ENCODE data around the gene ANAPC2.

ANAPC2 gene

GRCh38 chr9:137194388-137194787 is 6.0 kb upstream of the ANAPC2 start:
- H3K4me3 Mint-ChIP-seq = no peak overlapping the region
- H3K9me3 Mint-ChIP-seq = no peaks in the 10 kb centered on the region
- peaks cover 5% of the 10 kb centered on the region for H3K36me3 Mint-ChIP-seq (ENCODE audit: low read depth)
- H3K4me1 Mint-ChIP-seq = peaks cover 14% of the 10 kb centered on the region
- DNase-seq (no peak), ATAC-seq (no peak)
- no peak overlapping the region for H3K27ac Mint-ChIP-seq
- H3K27me3 Mint-ChIP-seq = no peaks in the 10 kb centered on the region

- H3K9me3 Mint-ChIP-seq = no peaks in the 10 kb centered on the region
- peaks cover 19% of the 10 kb centered on the region for H3K4me1 Mint-ChIP-seq
- H3K4me3 Mint-ChIP-seq = no peak overlapping the region
- DNase-seq (no peak), ATAC-seq (no peak)
- no peaks in the 10 kb centered on the region for H3K27me3 Mint-ChIP-seq
- peaks cover 7% of the 10 kb centered on the region for H3K36me3 Mint-ChIP-seq (ENCODE audit: low read depth)
- no peak overlapping the region for H3K27ac Mint-ChIP-seq
Measured at GRCh38 chr9:137193771-137194170, 5.4 kb upstream of the ANAPC2 start.

- Mint-ChIP-seq H3K4me3 (no peak overlapping the region), H3K4me1 (peaks cover 21% of the 10 kb centered on the region), H3K9me3 (no peaks in the 10 kb centered on the region), H3K36me3 (ENCODE audit: low read depth) (peaks cover 7% of the 10 kb centered on the region), H3K27me3 (no peaks in the 10 kb centered on the region), H3K27ac (no peak overlapping the region)
- no peak for ATAC-seq
- no peak for DNase-seq
Measured at GRCh38 chr9:137192859-137193258, 4.5 kb upstream of the ANAPC2 start.

GRCh38 chr9:137192448-137192780 is 4.1 kb upstream of the ANAPC2 start:
- Mint-ChIP-seq H3K4me3 (no peak overlapping the region), H3K36me3 (ENCODE audit: low read depth) (peaks cover 7% of the 10 kb centered on the region)
- no peak for ATAC-seq

GRCh38 chr9:137191691-137192447 is 3.5 kb upstream of the ANAPC2 start:
- ATAC-seq (no peak), DNase-seq (no peak)
- no peak overlapping the region for H3K4me3 Mint-ChIP-seq
- no peaks in the 10 kb centered on the region for H3K9me3 Mint-ChIP-seq
- peaks cover 7% of the 10 kb centered on the region for H3K36me3 Mint-ChIP-seq (ENCODE audit: low read depth)
- peaks cover 30% of the 10 kb centered on the region for H3K4me1 Mint-ChIP-seq
- no peaks in the 10 kb centered on the region for H3K27me3 Mint-ChIP-seq
- no peak overlapping the region for H3K27ac Mint-ChIP-seq

More at GRCh38 chr9:137192448-137192780, 4.1 kb upstream of the ANAPC2 start:
- Mint-ChIP-seq H3K9me3 (no peaks in the 10 kb centered on the region), H3K27ac (no peak overlapping the region), H3K4me1 (peaks cover 25% of the 10 kb centered on the region), H3K27me3 (no peaks in the 10 kb centered on the region)
- no peak for DNase-seq

- Mint-ChIP-seq H3K27ac (no peak overlapping the region), H3K9me3 (no peaks in the 10 kb centered on the region), H3K27me3 (no peaks in the 10 kb centered on the region), H3K4me1 (peaks cover 36% of the 10 kb centered on the region), H3K4me3 (no peak overlapping the region), H3K36me3 (ENCODE audit: low read depth) (peaks cover 7% of the 10 kb centered on the region)
- no peak for DNase-seq
- ATAC-seq = no peak
Measured at GRCh38 chr9:137191245-137191644, 2.9 kb upstream of the ANAPC2 start.

DNA sequence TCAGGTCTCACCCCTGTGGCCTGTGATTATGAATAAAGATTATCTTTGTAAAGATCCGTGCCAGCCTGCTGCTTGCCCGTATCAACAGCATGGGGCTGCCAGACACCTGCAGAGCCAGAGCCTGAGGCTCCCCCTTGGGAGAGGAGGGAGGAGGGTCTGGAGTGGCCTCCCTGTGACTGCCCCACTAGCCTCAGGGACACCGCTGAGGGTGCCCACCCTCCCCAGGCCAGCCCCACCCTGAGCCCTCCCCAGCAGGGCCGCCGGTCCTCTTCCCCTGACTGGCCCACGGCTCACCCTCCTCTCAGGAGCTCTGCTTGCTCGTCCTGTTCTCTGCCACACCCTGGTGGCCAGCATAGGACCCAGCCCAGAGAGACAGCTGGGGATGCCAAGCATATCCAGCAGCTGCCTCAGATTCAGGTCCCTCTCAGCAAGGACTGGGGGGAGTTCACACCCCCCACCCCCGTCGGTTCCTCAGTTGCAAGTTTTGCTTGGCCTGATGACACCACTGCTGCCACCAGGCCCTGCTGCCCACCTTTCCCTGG is 2.0 kb upstream of the ANAPC2 start:
- no peak overlapping the region for H3K27ac Mint-ChIP-seq
- no peak for DNase-seq
- H3K27me3 Mint-ChIP-seq = no peaks in the 10 kb centered on the region
- ATAC-seq = no peak
- H3K4me3 Mint-ChIP-seq = peak overlapping the region; percentile 92
- no peaks in the 10 kb centered on the region for H3K9me3 Mint-ChIP-seq
- peaks cover 7% of the 10 kb centered on the region for H3K36me3 Mint-ChIP-seq (ENCODE audit: low read depth)
- H3K4me1 Mint-ChIP-seq = peaks cover 38% of the 10 kb centered on the region

GRCh38 chr9:137189297-137190295 is 1.2 kb upstream of the ANAPC2 start:
- Mint-ChIP-seq H3K9me3 (no peaks in the 10 kb centered on the region), H3K4me3 (peak overlapping the region; percentile 92), H3K36me3 (ENCODE audit: low read depth) (peaks cover 7% of the 10 kb centered on the region), H3K27me3 (no peaks in the 10 kb centered on the region), H3K4me1 (peaks cover 38% of the 10 kb centered on the region), H3K27ac (peak overlapping the region; percentile 91)
- ATAC-seq = peak; percentile 2
- no peak for DNase-seq

GRCh38 chr9:137188086-137188489 is 272 bp downstream of the ANAPC2 start:
- H3K4me1 Mint-ChIP-seq = peaks cover 38% of the 10 kb centered on the region

GRCh38 chr9:137187386-137187785 is 974 bp downstream of the ANAPC2 start:
- peak overlapping the region; percentile 89 for H3K27ac Mint-ChIP-seq
- peaks cover 11% of the 10 kb centered on the region for H3K36me3 Mint-ChIP-seq (ENCODE audit: low read depth)
- peaks cover 38% of the 10 kb centered on the region for H3K4me1 Mint-ChIP-seq
- DNase-seq = no peak
- no peaks in the 10 kb centered on the region for H3K9me3 Mint-ChIP-seq
- no peaks in the 10 kb centered on the region for H3K27me3 Mint-ChIP-seq
- peak overlapping the region; percentile 92 for H3K4me3 Mint-ChIP-seq
- ATAC-seq = no peak

More at GRCh38 chr9:137188086-137188489, 272 bp downstream of the ANAPC2 start:
- Mint-ChIP-seq H3K27ac (peak overlapping the region; percentile 89), H3K27me3 (no peaks in the 10 kb centered on the region), H3K36me3 (ENCODE audit: low read depth) (peaks cover 11% of the 10 kb centered on the region), H3K9me3 (no peaks in the 10 kb centered on the region), H3K4me3 (peak overlapping the region; percentile 92)
- no peak for ATAC-seq
- no peak for DNase-seq

DNA sequence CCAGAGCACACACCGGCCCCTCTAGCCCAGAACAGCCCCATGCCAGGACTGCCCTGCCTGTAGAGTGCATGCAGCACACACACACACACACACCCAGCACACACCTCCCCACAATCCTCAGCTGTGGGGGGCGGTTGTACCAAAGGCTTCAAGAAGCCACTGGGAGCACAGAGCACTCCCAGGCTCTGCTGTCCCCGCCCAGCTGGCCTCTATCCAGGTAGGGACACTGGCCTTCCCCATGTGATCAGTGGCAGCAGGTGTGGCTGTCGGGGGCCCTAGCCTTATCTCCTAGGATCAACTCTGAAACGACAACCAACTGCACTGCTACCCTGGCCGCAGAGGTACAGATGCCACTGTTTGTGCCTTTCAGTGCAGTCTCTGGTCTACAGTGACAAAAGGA is 2.0 kb downstream of the ANAPC2 start:
- ATAC-seq = no peak
- Mint-ChIP-seq H3K4me3 (peak overlapping the region; percentile 92), H3K27ac (no peak overlapping the region), H3K4me1 (peaks cover 38% of the 10 kb centered on the region), H3K36me3 (ENCODE audit: low read depth) (peaks cover 15% of the 10 kb centered on the region), H3K9me3 (no peaks in the 10 kb centered on the region), H3K27me3 (no peaks in the 10 kb centered on the region)
- DNase-seq = no peak

- DNase-seq (no peak), ATAC-seq (no peak)
- no peaks in the 10 kb centered on the region for H3K9me3 Mint-ChIP-seq
- no peak overlapping the region for H3K4me3 Mint-ChIP-seq
- H3K36me3 Mint-ChIP-seq (ENCODE audit: low read depth) = peaks cover 13% of the 10 kb centered on the region
- H3K4me1 Mint-ChIP-seq = peaks cover 37% of the 10 kb centered on the region
- no peaks in the 10 kb centered on the region for H3K27me3 Mint-ChIP-seq
- no peak overlapping the region for H3K27ac Mint-ChIP-seq
Measured at GRCh38 chr9:137185921-137186320, 2.4 kb downstream of the ANAPC2 start.

DNA sequence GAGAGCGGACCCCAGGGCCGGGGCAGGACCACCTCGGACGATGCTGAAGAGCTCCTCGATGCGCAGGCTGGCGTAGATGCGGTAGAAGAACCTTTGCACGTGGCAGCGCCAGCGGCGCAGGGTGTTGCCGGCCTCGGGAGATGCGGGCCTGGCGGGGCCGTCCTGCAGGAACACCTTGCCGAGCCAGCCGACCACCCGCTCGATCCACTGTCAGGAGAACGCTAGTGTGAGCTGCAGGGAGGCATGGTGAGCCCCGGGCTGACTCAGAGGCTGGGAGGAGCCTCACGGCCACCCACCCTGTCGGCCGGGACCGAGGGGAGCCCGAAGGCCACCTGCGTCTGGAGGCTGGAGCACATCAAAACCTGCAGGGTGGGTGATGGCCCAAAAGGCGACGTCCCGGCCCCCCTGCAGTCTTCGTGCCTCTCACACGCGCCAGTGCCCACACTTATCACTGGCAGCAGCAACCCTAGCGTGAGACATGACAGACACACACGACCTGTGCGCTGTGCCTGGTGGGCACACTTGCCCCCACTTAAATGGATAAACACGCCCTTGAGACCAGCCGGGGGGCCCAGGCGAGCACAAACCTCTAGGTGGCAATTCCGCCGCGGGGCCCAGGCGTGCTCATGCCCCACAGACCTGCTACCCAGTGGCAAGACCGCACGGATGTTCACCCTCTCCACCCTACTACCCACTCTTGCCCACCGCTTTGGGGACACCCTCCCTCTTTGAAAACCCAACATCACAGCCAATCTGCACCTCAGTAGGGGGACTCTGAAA is 3.3 kb downstream of the ANAPC2 start:
- DNase-seq (no peak), ATAC-seq (no peak)
- no peak overlapping the region for H3K4me3 Mint-ChIP-seq
- no peak overlapping the region for H3K27ac Mint-ChIP-seq
- H3K36me3 Mint-ChIP-seq (ENCODE audit: low read depth) = peaks cover 9% of the 10 kb centered on the region
- H3K4me1 Mint-ChIP-seq = peaks cover 31% of the 10 kb centered on the region
- H3K27me3 Mint-ChIP-seq = no peaks in the 10 kb centered on the region
- no peaks in the 10 kb centered on the region for H3K9me3 Mint-ChIP-seq

DNA sequence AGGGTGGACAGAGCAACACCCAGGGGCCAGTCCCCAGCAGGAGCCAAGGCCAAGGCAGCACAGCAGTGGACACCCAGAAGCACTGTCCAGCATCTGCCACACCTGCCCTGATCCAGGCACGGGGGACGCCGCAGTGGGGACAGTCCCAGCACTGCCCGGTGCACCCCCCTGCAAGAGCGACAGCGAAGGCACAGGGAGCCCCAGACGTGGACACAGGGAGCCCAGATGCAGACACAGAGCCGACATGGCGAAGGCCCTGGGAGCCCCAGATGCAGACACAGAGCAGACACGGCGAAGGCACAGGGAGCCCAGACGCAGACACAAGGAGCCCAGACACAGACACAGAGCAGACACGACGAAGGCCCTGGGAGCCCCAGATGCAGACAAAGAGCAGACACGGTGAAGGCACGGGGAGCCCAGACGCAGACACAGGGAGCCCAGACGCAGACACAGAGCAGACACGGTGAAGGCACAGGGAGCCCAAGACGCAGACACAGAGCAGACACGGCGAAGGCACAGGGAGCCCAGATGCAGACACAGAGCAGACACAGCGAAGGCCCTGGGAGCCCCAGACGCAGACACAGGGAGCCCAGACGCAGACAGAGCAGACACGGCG is 4.3 kb downstream of the ANAPC2 start:
- Mint-ChIP-seq H3K4me1 (peaks cover 21% of the 10 kb centered on the region), H3K9me3 (no peaks in the 10 kb centered on the region), H3K27ac (no peak overlapping the region), H3K27me3 (no peaks in the 10 kb centered on the region), H3K36me3 (ENCODE audit: low read depth) (peaks cover 11% of the 10 kb centered on the region), H3K4me3 (no peak overlapping the region)
- no peak for ATAC-seq
- no peak for DNase-seq
